Measurements from ENCODE around the gene NEO1. TPM values are rescaled to one million over a fixed set of nuclear protein-coding genes. Genes with fewer than 3 reads are reported as not detected.
A peak's percentile ranks its signal among the peaks of the same experiment; 100 is the strongest.

Gene NEO1
- total and polyA plus RNA-seq, 7 donors, result 2.5 to 33.3 (median 22.5) TPM

GRCh38 chr15:73046073-73046472 lies 6.2 kb upstream of the NEO1 start:
- no peaks in the 10 kb centered on the region for H3K36me3 ChIP-seq (ENCODE audit: insufficient read depth in 1 of 2, low read depth in 1 of 2)
- DNase-seq (no peak), ATAC-seq (no peak)
- H3K4me1 ChIP-seq, result peaks cover 20% of the 10 kb centered on the region
- no peak overlapping the region for H3K4me3 ChIP-seq
- intact Hi-C loops (cut with DNase I), result no loop called here
- no peaks in the 10 kb centered on the region for H3K9me3 ChIP-seq
- TF ChIP-seq CTCF (IDR thresholded peaks at IDR 0.05), result no peak
- no peak overlapping the region for H3K27ac ChIP-seq
- no peaks in the 10 kb centered on the region for H3K27me3 ChIP-seq (ENCODE audit: insufficient read depth in 3 of 3, low read length in 2 of 3)
- 61 to 63% (median 63%) methylated on average over 5 of the region's 5 CpGs for WGBS, 3 donors

GRCh38 chr15:73047882-73048281 lies 4.4 kb upstream of the NEO1 start:
- H3K27ac ChIP-seq, result no peak overlapping the region
- ATAC-seq, result no peak
- TF ChIP-seq CTCF (IDR thresholded peaks at IDR 0.05), result no peak
- H3K36me3 ChIP-seq (ENCODE audit: insufficient read depth in 1 of 2, low read depth in 1 of 2), result no peaks in the 10 kb centered on the region
- no peak for DNase-seq
- H3K27me3 ChIP-seq (ENCODE audit: insufficient read depth in 3 of 3, low read length in 2 of 3), result no peaks in the 10 kb centered on the region
- 85 to 88% (median 87%) methylated on average over 6 of the region's 6 CpGs for WGBS, 3 donors
- no peak overlapping the region for H3K4me3 ChIP-seq
- intact Hi-C loops (cut with DNase I), result no loop called here
- peaks cover 20% of the 10 kb centered on the region for H3K4me1 ChIP-seq
- no peaks in the 10 kb centered on the region for H3K9me3 ChIP-seq

- no peak for TF ChIP-seq CTCF (IDR thresholded peaks at IDR 0.05)
- 50 to 52% (median 52%) methylated on average over 3 of the region's 3 CpGs for WGBS, 3 donors
- ATAC-seq (no peak), DNase-seq (no peak)
- H3K27ac ChIP-seq, result no peak overlapping the region
- H3K4me3 ChIP-seq, result no peak overlapping the region
- peaks cover 27% of the 10 kb centered on the region for H3K4me1 ChIP-seq
- intact Hi-C loops (cut with DNase I), result no loop called here
- no peaks in the 10 kb centered on the region for H3K9me3 ChIP-seq
- H3K27me3 ChIP-seq (ENCODE audit: insufficient read depth in 3 of 3, low read length in 2 of 3), result no peaks in the 10 kb centered on the region
- no peaks in the 10 kb centered on the region for H3K36me3 ChIP-seq (ENCODE audit: insufficient read depth in 1 of 2, low read depth in 1 of 2)
Observed at GRCh38 chr15:73048624-73049295, 3.5 kb upstream of the NEO1 start.

GRCh38 chr15:73049564-73050215 lies 2.6 kb upstream of the NEO1 start:
- Histone ChIP-seq H3K4me3 (peak overlapping the region; percentile 28), H3K27ac (peak overlapping the region; percentile 90), H3K4me1 (peaks cover 36% of the 10 kb centered on the region), H3K27me3 (ENCODE audit: insufficient read depth in 3 of 3, low read length in 2 of 3) (no peaks in the 10 kb centered on the region), H3K36me3 (ENCODE audit: insufficient read depth in 1 of 2, low read depth in 1 of 2) (no peaks in the 10 kb centered on the region), H3K9me3 (no peaks in the 10 kb centered on the region)
- WGBS, 3 donors, result 26 to 52% (median 29%) methylated on average over 4 of the region's 4 CpGs
- intact Hi-C loops (cut with DNase I), result loop anchor here (2.0 to 10.0 kb wide), 4 partner anchors 82 to 265 kb away; partner anchors contain the start of gene ADPGK (in 1 of the 2)
- DNase-seq, result no peak
- no peak for TF ChIP-seq CTCF (IDR thresholded peaks at IDR 0.05)
- no peak for ATAC-seq

All from psoas muscle (tissue), 8 donors.